Stomach (tissue), 9 donors: Measurements from ENCODE around the gene FAM171A1. TPM values are rescaled to one million over a fixed set of nuclear protein-coding genes. Genes with fewer than 3 reads are reported as not detected.

Source experiments
- DNase-seq, 2 donors: peaks; one replicate each; pipeline versions ENCODE4 v3.0.0 to v3.0.0-alpha.2; 2013 to 2019
- H3K27ac ChIP-seq, 5 donors: fragments of 200-600 bp in 4 of 5; sonication (generic) in 4 of 5; one replicate each; pipeline ENCODE4 v1.5.1; 2013 to 2019; ENCODE audit warnings: mild to moderate bottlenecking in 1 of 5, moderate library complexity in 1 of 5
- H3K27me3 ChIP-seq, 3 donors: fragments of 200-600 bp; sonication (generic); one replicate each; pipeline ENCODE4 v1.5.1; 2017 to 2019; ENCODE audit warnings: mixed run types in 1 of 3
- H3K36me3 ChIP-seq, 4 donors: fragments of 200-600 bp; sonication (generic); 1 replicate in 3 of 4; 2 replicates in 1 of 4; pipeline ENCODE4 v1.5.1; 2016 to 2019
- H3K4me1 ChIP-seq, 4 donors: fragments of 200-600 bp; sonication (generic); one replicate each; pipeline ENCODE4 v1.5.1; 2016 to 2019
- H3K4me3 ChIP-seq, 4 donors: fragments of 200-600 bp; sonication (generic) in 3 of 4; one replicate each; pipeline ENCODE4 v1.5.1; 2016 to 2019; ENCODE audit warnings: mild to moderate bottlenecking in 1 of 4
- H3K9me3 ChIP-seq, 4 donors: fragments of 200-600 bp; sonication (generic); one replicate each; pipeline ENCODE4 v1.5.1; 2016 to 2019
- CTCF ChIP-seq, 7 experiments: fragments of 450-650 bp in 4 of 7; fragments of 200-600 bp in 3 of 7; sonication (generic) in 3 of 7; IDR thresholded peaks; one replicate each; pipeline ENCODE4 v1.5.1; 2016 to 2019; ENCODE audit warnings: antibody characterized with exemption in 7 of 7, control low read depth in 2 of 7, mild to moderate bottlenecking in 1 of 7
- EP300 ChIP-seq: sonication (generic); formaldehyde crosslinking; IDR thresholded peaks from one replicate; pipeline ENCODE4 v1.6.1; 2017; ENCODE audit warnings: antibody characterized with exemption
- POLR2A ChIP-seq, 4 donors: fragments of 450-650 bp; IDR thresholded peaks; one replicate each; pipeline ENCODE4 v1.6.1; 2016; ENCODE audit warnings: antibody characterized with exemption in 4 of 4, control low read depth in 2 of 4, mild to moderate bottlenecking in 1 of 4, moderate library complexity in 1 of 4
- POLR2AphosphoS5 ChIP-seq, 3 donors: sonication (generic); formaldehyde crosslinking; IDR thresholded peaks; one replicate each; pipeline ENCODE4 v1.6.1; 2016; ENCODE audit warnings: antibody characterized with exemption in 3 of 3
- WGBS, 5 donors: extraction: QIAGEN DNeasy Blood & Tissue Kit in 3 of 5; methylation state at CpG; one replicate each; pipeline versions ENCODE4 v1.1.5 to v1.1.7; 2013 to 2018; 5-methylcytosine and 5-hydroxymethylcytosine counted together
- intact Hi-C: fragments of 100-400 bp; cut with DNase I; formaldehyde crosslinking; loops from one replicate; pipeline ENCODE4 v1.15.1; 2023; ENCODE audit warnings: low total_unique reads
- polyA plus RNA-seq, 3 donors: library from polyadenylated mRNA; stranded (reverse); fragments of 200-250 nt; gene quantifications; one replicate each; pipeline ENCODE4 v1.2.3, GENCODE V29; 2013
- total RNA-seq, 5 donors: library from RNA; depleted of rRNA; stranded (reverse); fragments of >200 nt; gene quantifications; one replicate each; pipeline versions ENCODE4 v1.1.0 to v1.2.3, GENCODE V29; 2014 to 2016
- donor health status: healthy with polysubstance abuse.
- donor health status: Bipolar disorder and iron deficiency.
- donor health status: healthy.

FAM171A1 gene
- total and polyA plus RNA-seq, 8 donors: 1.8 to 98.7 (median 10.3) TPM

- peaks cover 0 to 55% (median 19%) of the 10 kb centered on the region in 4 donors for H3K4me1 ChIP-seq
Measured at GRCh38 chr10:15311569-15312280, 59.4 kb downstream of the FAM171A1 start.

DNA sequence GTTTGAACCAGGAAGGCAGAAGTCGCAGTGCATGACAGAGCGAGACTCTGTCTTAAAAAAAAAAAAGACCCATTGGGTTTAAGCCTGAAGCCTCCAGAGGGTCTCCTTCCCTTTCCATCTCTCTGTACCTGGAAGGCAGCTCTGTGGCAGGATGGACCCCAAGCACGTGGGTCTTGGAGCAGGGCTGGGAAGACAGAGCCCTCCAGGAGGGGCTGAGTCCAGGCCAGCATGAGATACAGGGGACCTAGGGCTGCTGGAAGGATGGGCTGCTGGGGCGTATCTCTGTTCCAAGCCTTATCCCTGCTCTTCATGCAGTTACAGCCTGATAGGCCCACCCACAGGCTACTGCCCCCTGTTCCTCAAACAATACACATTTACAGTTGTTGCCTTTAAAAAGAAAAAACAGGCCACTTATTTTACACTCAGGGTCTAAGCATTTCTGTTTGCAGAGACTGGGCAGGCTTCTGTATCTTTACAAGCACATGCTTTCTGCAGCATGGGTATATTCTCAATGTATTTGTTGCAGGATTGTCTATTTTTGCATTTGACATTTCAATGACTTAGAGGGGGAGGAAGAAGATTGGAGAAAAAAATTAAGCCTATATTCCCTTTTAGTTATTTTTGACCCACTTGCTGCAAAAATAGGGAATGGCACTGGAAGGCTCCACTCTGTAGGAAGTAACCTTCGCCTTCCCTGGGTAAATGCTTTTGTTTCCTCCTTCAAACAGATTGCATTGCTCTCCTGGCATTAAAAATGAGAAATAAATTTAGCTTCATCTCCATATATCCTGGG, 60.1 kb downstream of the FAM171A1 start:
- TF ChIP-seq POLR2AphosphoS5 (IDR thresholded peaks at IDR 0.05) (no peak), POLR2A (IDR thresholded peaks at IDR 0.05) (no peak), EP300 (no peak), CTCF (IDR thresholded peaks at IDR 0.05) (no peak)
- H3K27ac ChIP-seq: no peak overlapping the region
- WGBS, 5 donors: 89 to 97% (median 93%) methylated on average over 5 of the region's 5 CpGs
- intact Hi-C loops: no loop called here
- H3K36me3 ChIP-seq: no peaks in the 10 kb centered on the region
- DNase-seq: no peak
- H3K9me3 ChIP-seq: no peaks in the 10 kb centered on the region
- H3K4me3 ChIP-seq: no peak overlapping the region
- no peaks in the 10 kb centered on the region for H3K27me3 ChIP-seq
- H3K4me1 ChIP-seq: peaks cover 0 to 47% (median 19%) of the 10 kb centered on the region in 4 donors

More at GRCh38 chr10:15311569-15312280, 59.4 kb downstream of the FAM171A1 start:
- Histone ChIP-seq H3K27ac (no peak overlapping the region), H3K36me3 (no peaks in the 10 kb centered on the region), H3K4me3 (no peak overlapping the region), H3K9me3 (no peaks in the 10 kb centered on the region), H3K27me3 (no peaks in the 10 kb centered on the region)
- no peak for DNase-seq
- intact Hi-C loops: no loop called here
- TF ChIP-seq EP300 (no peak), CTCF (IDR thresholded peaks at IDR 0.05) (no peak), POLR2A (IDR thresholded peaks at IDR 0.05) (no peak), POLR2AphosphoS5 (IDR thresholded peaks at IDR 0.05) (no peak)
- 80 to 88% (median 84%) methylated on average over 12 of the region's 12 CpGs for WGBS, 5 donors

- WGBS, 5 donors: 85 to 93% (median 91%) methylated on average over 10 of the region's 10 CpGs
- TF ChIP-seq CTCF (IDR thresholded peaks at IDR 0.05) (no peak), POLR2AphosphoS5 (IDR thresholded peaks at IDR 0.05) (no peak), EP300 (no peak), POLR2A (IDR thresholded peaks at IDR 0.05) (no peak)
- Histone ChIP-seq H3K27me3 (no peaks in the 10 kb centered on the region), H3K4me3 (no peak overlapping the region), H3K27ac (no peak overlapping the region), H3K36me3 (no peaks in the 10 kb centered on the region), H3K4me1 (peaks cover 0 to 43% (median 18%) of the 10 kb centered on the region in 4 donors), H3K9me3 (no peaks in the 10 kb centered on the region)
- intact Hi-C loops: no loop called here
- no peak for DNase-seq
Measured at GRCh38 chr10:15309221-15309620, 61.9 kb downstream of the FAM171A1 start.

DNA sequence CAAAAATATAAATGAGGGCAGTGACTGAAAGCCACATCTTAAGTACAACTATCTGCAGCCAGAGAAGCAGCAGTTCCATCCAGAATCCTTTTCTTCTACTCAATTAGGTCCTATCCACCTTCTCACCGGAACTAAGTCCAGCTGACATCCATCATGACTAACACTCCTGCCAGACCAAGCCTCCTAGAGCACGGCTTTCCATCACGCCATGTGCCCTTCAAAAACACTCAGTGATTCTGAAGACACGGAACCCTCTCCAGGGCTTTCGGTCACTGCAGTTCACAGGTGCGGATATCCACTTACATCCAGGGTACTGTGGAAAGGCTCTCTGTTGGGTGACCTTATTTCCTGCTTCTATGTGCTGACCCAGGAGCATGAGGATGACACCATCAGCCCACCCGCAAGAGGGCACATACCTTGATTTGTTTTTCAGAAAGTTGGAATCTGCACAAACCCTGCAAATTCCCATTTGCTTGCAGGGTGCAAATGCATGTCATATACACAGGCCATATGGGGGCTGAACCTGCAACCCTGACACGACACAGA, 64.3 kb downstream of the FAM171A1 start:
- TF ChIP-seq POLR2A (IDR thresholded peaks at IDR 0.05) (no peak), POLR2AphosphoS5 (IDR thresholded peaks at IDR 0.05) (no peak), CTCF (IDR thresholded peaks at IDR 0.05) (no peak)
- no peaks in the 10 kb centered on the region for H3K36me3 ChIP-seq
- WGBS, 5 donors: 90 to 97% (median 96%) methylated on average over 8 of the region's 8 CpGs
- peaks cover 0 to 19% (median 6%) of the 10 kb centered on the region in 4 donors for H3K4me1 ChIP-seq
- no peak overlapping the region for H3K4me3 ChIP-seq
- no peak overlapping the region for H3K27ac ChIP-seq
- H3K9me3 ChIP-seq: no peaks in the 10 kb centered on the region
- no peak for DNase-seq
- H3K27me3 ChIP-seq: no peaks in the 10 kb centered on the region
- intact Hi-C loops: no loop called here
